Ishikawa (cell line): ENCODE measurements around the gene MYLIP.

Experiments
- CEBPB ChIP-seq: IDR thresholded peaks from 2 replicates; pipeline ENCODE4 v1.6.1; 2012
- EGR1 ChIP-seq: IDR thresholded peaks from 2 replicates; pipeline ENCODE4 v1.6.1; 2012
- NFIC ChIP-seq: IDR thresholded peaks from 2 replicates; pipeline ENCODE4 v1.6.1; 2012
- RAD21 ChIP-seq: IDR thresholded peaks from 2 replicates; pipeline ENCODE4 v1.6.1; 2012; ENCODE audit warnings: low read depth
- REST ChIP-seq: IDR thresholded peaks from 2 replicates; pipeline ENCODE4 v1.6.1; 2012; ENCODE audit warnings: low read depth, mild to moderate bottlenecking
- TAF1 ChIP-seq: IDR thresholded peaks from 2 replicates; pipeline ENCODE4 v1.6.1; 2012; ENCODE audit warnings: low read depth, mild to moderate bottlenecking
- TCF12 ChIP-seq: IDR thresholded peaks from 2 replicates; pipeline ENCODE4 v1.6.1; 2012; ENCODE audit warnings: low read depth

GRCh38 chr6:16109659-16110305 is 19.1 kb upstream of the MYLIP start:
- TF ChIP-seq CEBPB (no peak), TAF1 (no peak), EGR1 (no peak), REST (no peak), NFIC (no peak), RAD21 (no peak), TCF12 (no peak)
